ENCODE results near the gene EIF5A. TPM values are rescaled to one million over a fixed set of nuclear protein-coding genes. Genes with fewer than 3 reads are reported as not detected.

Gene EIF5A
- polyA plus RNA-seq, 1 donor (not counting 4 experiments of a cell fraction or from before 2014, with no cell fraction given) = 948 TPM

DNA sequence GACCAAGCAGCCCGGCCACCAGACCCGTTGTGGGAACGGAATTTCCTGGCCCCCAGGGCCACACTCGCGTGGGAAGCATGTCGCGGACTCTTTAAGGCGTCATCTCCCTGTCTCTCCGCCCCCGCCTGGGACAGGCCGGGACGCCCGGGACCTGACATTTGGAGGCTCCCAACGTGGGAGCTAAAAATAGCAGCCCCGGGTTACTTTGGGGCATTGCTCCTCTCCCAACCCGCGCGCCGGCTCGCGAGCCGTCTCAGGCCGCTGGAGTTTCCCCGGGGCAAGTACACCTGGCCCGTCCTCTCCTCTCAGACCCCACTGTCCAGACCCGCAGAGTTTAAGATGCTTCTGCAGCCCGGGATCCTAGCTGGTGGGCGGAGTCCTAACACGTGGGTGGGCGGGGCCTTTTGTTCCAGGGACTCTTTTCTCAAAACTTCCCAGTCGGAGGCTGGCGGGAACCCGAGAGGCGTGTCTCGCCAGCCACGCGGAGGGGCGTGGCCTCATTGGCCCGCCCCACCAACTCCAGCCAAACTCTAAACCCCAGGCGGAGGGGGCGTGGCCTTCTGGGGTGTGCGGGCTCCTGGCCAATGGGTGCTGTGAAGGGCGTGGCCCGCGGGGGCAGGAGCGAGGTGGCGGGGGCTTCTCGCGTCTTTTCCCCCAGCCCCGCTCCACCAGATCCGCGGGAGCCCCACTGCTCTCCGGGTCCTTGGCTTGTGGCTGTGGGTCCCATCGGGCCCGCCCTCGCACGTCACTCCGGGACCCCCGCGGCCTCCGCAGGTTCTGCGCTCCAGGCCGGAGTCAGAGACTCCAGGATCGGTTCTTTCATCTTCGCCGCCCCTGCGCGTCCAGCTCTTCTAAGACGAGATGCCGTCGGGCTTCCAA, 26.1 kb upstream of the EIF5A start, which contains the start of gene SLC2A4:
SLC2A4 (plus strand) TSS at position 645 of the 879 bp plus-strand sequence; CDS start at position 862, 217 bp downstream.
- Histone ChIP-seq H3K9me1 (ENCODE audit: control insufficient read depth, extremely low read depth, insufficient read depth, low read length) (no peaks in the 10 kb centered on the region), H3K27ac (ENCODE audit: control insufficient read depth, insufficient read depth, low read length) (peak within 1 kb of the TSS; percentile 44), H3K9ac (ENCODE audit: control insufficient read depth, extremely low read depth, insufficient read depth, low read length) (peak within 1 kb of the TSS; percentile 72), H2AFZ (ENCODE audit: control insufficient read depth, low read length) (peak within 1 kb of the TSS; percentile 60), H3K4me1 (ENCODE audit: control insufficient read depth, extremely low read depth, insufficient read depth, low read length) (peaks cover 16% of the 10 kb centered on the region), H4K20me1 (ENCODE audit: control insufficient read depth, extremely low read depth, insufficient read depth, low read length) (no peaks in the 10 kb centered on the region), H3K4me2 (ENCODE audit: control insufficient read depth, extremely low read depth, insufficient read depth, low read depth, low read length) (peak within 1 kb of the TSS; percentile 98), H3K9me3 (ENCODE audit: control insufficient read depth, low read depth, low read length) (no peaks in the 10 kb centered on the region), H3K79me2 (ENCODE audit: control insufficient read depth, insufficient read depth, low read length) (no peaks in the 10 kb centered on the region), H3K36me3 (ENCODE audit: control insufficient read depth in 2 of 2, extremely low read depth in 1 of 2, insufficient read depth in 2 of 2, low read length in 2 of 2) (no peaks in the 10 kb centered on the region), H3K4me3 (ENCODE audit: control insufficient read depth in 2 of 3, extremely low read depth in 1 of 3, insufficient read depth in 2 of 3, low read depth in 1 of 3, low read length in 3 of 3) (peak within 1 kb of the TSS; percentile 38 to 78 (median 66)), H3K27me3 (ENCODE audit: control insufficient read depth, extremely low read depth, insufficient read depth, low read length) (peaks cover 36% of the 10 kb centered on the region)
- TF ChIP-seq, protein P1, sequence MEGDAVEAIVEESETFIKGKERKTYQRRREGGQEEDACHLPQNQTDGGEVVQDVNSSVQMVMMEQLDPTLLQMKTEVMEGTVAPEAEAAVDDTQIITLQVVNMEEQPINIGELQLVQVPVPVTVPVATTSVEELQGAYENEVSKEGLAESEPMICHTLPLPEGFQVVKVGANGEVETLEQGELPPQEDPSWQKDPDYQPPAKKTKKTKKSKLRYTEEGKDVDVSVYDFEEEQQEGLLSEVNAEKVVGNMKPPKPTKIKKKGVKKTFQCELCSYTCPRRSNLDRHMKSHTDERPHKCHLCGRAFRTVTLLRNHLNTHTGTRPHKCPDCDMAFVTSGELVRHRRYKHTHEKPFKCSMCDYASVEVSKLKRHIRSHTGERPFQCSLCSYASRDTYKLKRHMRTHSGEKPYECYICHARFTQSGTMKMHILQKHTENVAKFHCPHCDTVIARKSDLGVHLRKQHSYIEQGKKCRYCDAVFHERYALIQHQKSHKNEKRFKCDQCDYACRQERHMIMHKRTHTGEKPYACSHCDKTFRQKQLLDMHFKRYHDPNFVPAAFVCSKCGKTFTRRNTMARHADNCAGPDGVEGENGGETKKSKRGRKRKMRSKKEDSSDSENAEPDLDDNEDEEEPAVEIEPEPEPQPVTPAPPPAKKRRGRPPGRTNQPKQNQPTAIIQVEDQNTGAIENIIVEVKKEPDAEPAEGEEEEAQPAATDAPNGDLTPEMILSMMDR (optimal IDR thresholded peaks at IDR 0.05 in 1 of 3, IDR thresholded peaks at IDR 0.05 in 1 of 3, conservative IDR thresholded peaks at IDR 0.05 in 1 of 3; ENCODE audit: extremely low read depth in 1 of 3, insufficient read depth in 2 of 3, low read length in 3 of 3) = no peak
- no peak for TF ChIP-seq EZH2 (IDR thresholded peaks at IDR 0.05; ENCODE audit: low read length)
- dilution Hi-C loops (cut with MboI; ENCODE audit: extremely low pct_ligation_motif_present, low sequenced_read_pairs) = no loop called here
- DNase-seq (ENCODE audit: low read depth, low spot score) (peak; percentile 87), FAIRE-seq (no peak)

DNA sequence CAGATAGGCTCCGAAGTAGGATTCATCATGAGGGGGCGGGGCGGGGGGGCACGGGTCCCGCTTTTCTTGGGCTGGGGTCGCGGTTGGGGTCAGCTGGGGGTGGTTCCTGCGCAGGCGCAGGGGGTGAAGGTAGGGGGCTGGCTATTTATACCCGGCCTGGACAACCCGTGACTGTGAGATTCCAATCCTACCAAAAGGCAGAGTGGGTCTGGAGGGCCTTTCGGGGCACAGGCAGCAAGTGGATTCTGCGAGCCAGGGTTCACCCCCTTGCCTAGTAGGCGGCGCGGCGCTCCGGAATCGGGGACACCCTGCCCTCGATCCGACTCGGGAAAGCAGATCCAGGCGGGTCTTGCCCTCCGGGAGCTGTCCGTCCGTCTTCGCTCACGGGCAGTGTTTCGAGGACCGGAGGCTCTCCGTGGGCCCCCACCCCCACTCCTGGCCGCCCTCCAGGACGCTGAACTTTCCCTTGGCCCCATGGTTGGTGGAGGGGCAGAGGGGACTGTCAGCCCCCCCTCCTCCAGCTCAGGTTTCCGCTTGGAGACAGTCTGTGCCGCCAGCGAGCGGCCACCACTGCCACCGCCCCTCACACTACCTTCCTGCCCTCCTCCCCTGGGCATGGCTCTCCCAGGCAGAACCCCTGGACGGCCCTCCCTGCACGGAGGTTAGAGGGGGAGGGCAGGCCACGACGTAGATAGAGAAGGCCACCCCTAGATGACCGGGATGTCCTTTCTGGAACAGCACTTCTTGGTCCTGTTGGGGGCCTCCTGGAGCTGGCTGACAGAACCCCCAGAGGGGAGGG, 25.3 kb upstream of the EIF5A start:
- Histone ChIP-seq H3K9ac (ENCODE audit: control insufficient read depth, extremely low read depth, insufficient read depth, low read length) (no peak overlapping the region), H3K4me1 (ENCODE audit: control insufficient read depth, extremely low read depth, insufficient read depth, low read length) (peaks cover 16% of the 10 kb centered on the region), H4K20me1 (ENCODE audit: control insufficient read depth, extremely low read depth, insufficient read depth, low read length) (no peaks in the 10 kb centered on the region), H3K36me3 (ENCODE audit: control insufficient read depth in 2 of 2, extremely low read depth in 1 of 2, insufficient read depth in 2 of 2, low read length in 2 of 2) (no peaks in the 10 kb centered on the region), H3K4me3 (ENCODE audit: control insufficient read depth in 2 of 3, extremely low read depth in 1 of 3, insufficient read depth in 2 of 3, low read depth in 1 of 3, low read length in 3 of 3) (peak overlapping the region; percentile 38 to 78 (median 66)), H3K27me3 (ENCODE audit: control insufficient read depth, extremely low read depth, insufficient read depth, low read length) (peaks cover 36% of the 10 kb centered on the region), H3K9me1 (ENCODE audit: control insufficient read depth, extremely low read depth, insufficient read depth, low read length) (no peaks in the 10 kb centered on the region), H3K27ac (ENCODE audit: control insufficient read depth, insufficient read depth, low read length) (no peak overlapping the region), H3K4me2 (ENCODE audit: control insufficient read depth, extremely low read depth, insufficient read depth, low read depth, low read length) (peak overlapping the region; percentile 98), H2AFZ (ENCODE audit: control insufficient read depth, low read length) (no peak overlapping the region), H3K79me2 (ENCODE audit: control insufficient read depth, insufficient read depth, low read length) (no peaks in the 10 kb centered on the region), H3K9me3 (ENCODE audit: control insufficient read depth, low read depth, low read length) (no peaks in the 10 kb centered on the region)
- FAIRE-seq (no peak), DNase-seq (ENCODE audit: low read depth, low spot score) (no peak)
- TF ChIP-seq EZH2 (IDR thresholded peaks at IDR 0.05; ENCODE audit: low read length) = peak; percentile 27
- TF ChIP-seq, protein P1 (optimal IDR thresholded peaks at IDR 0.05 in 1 of 3, IDR thresholded peaks at IDR 0.05 in 1 of 3, conservative IDR thresholded peaks at IDR 0.05 in 1 of 3; ENCODE audit: extremely low read depth in 1 of 3, insufficient read depth in 2 of 3, low read length in 3 of 3) = no peak
- dilution Hi-C loops (cut with MboI; ENCODE audit: extremely low pct_ligation_motif_present, low sequenced_read_pairs) = no loop called here

Measured in keratinocyte (primary cell).